ENCODE results near the gene ASIC2.

Gene ASIC2

GRCh38 chr17:33169580-33170285 lies 123.4 kb downstream of the ASIC2 start:
- H3K27ac ChIP-seq = peak overlapping the region; percentile 37
- peak; percentile 12 for DNase-seq (ENCODE audit: low read depth, low spot score)

GRCh38 chr17:33167736-33168135 lies 125.4 kb downstream of the ASIC2 start:
- DNase-seq (ENCODE audit: low read depth, low spot score) = no peak

GRCh38 chr17:33166472-33166871 lies 126.6 kb downstream of the ASIC2 start:
- H3K27ac ChIP-seq = no peak overlapping the region
- DNase-seq (ENCODE audit: low read depth, low spot score) = no peak

More at GRCh38 chr17:33167736-33168135, 125.4 kb downstream of the ASIC2 start:
- H3K27ac ChIP-seq = no peak overlapping the region

- DNase-seq (ENCODE audit: low read depth, low spot score) = peak; percentile 20
These were observed 128.8 kb downstream of the ASIC2 start for GRCh38 chr17:33164169-33164881.

GRCh38 chr17:33163533-33164168 lies 129.4 kb downstream of the ASIC2 start:
- no peak overlapping the region for H3K27ac ChIP-seq
- no peak for DNase-seq (ENCODE audit: low read depth, low spot score)

More at GRCh38 chr17:33164169-33164881, 128.8 kb downstream of the ASIC2 start:
- no peak overlapping the region for H3K27ac ChIP-seq

GRCh38 chr17:33154869-33155455 lies 138.1 kb downstream of the ASIC2 start:
- no peak for DNase-seq (ENCODE audit: low read depth, low spot score)
- no peak overlapping the region for H3K27ac ChIP-seq

GRCh38 chr17:33152783-33153182 lies 140.3 kb downstream of the ASIC2 start:
- no peak for DNase-seq (ENCODE audit: low read depth, low spot score)
- H3K27ac ChIP-seq = no peak overlapping the region

- no peak for DNase-seq (ENCODE audit: low read depth, low spot score)
- H3K27ac ChIP-seq = no peak overlapping the region
These were observed 141.5 kb downstream of the ASIC2 start for GRCh38 chr17:33151565-33151964.

GRCh38 chr17:33145941-33146340 lies 147.2 kb downstream of the ASIC2 start:
- H3K27ac ChIP-seq = no peak overlapping the region

GRCh38 chr17:33144837-33145236 lies 148.3 kb downstream of the ASIC2 start:
- no peak for DNase-seq (ENCODE audit: low read depth, low spot score)

More at GRCh38 chr17:33145941-33146340, 147.2 kb downstream of the ASIC2 start:
- no peak for DNase-seq (ENCODE audit: low read depth, low spot score)

GRCh38 chr17:33142705-33143299 lies 150.3 kb downstream of the ASIC2 start:
- no peak for DNase-seq (ENCODE audit: low read depth, low spot score)
- no peak overlapping the region for H3K27ac ChIP-seq

More at GRCh38 chr17:33144837-33145236, 148.3 kb downstream of the ASIC2 start:
- H3K27ac ChIP-seq = no peak overlapping the region

GRCh38 chr17:33140413-33141099 lies 152.5 kb downstream of the ASIC2 start:
- no peak overlapping the region for H3K27ac ChIP-seq
- DNase-seq (ENCODE audit: low read depth, low spot score) = no peak

- no peak for DNase-seq (ENCODE audit: low read depth, low spot score)
- no peak overlapping the region for H3K27ac ChIP-seq
These were observed 154.5 kb downstream of the ASIC2 start for GRCh38 chr17:33138627-33139026.

GRCh38 chr17:33137426-33137825 lies 155.7 kb downstream of the ASIC2 start:
- DNase-seq (ENCODE audit: low read depth, low spot score) = no peak
- H3K27ac ChIP-seq = no peak overlapping the region

- DNase-seq (ENCODE audit: low read depth, low spot score) = no peak
- H3K27ac ChIP-seq = no peak overlapping the region
These were observed 157.4 kb downstream of the ASIC2 start for GRCh38 chr17:33135691-33136090.

- no peak for DNase-seq (ENCODE audit: low read depth, low spot score)
- H3K27ac ChIP-seq = no peak overlapping the region
These were observed 161.5 kb downstream of the ASIC2 start for GRCh38 chr17:33131620-33132019.

GRCh38 chr17:33127706-33128105 lies 165.4 kb downstream of the ASIC2 start:
- peak; percentile 84 for DNase-seq (ENCODE audit: low read depth, low spot score)
- peak overlapping the region; percentile 83 for H3K27ac ChIP-seq

- no peak for DNase-seq (ENCODE audit: low read depth, low spot score)
These were observed 167.0 kb downstream of the ASIC2 start for GRCh38 chr17:33126086-33126485.

GRCh38 chr17:33125552-33125950 lies 167.5 kb downstream of the ASIC2 start:
- H3K27ac ChIP-seq = peak overlapping the region; percentile 36
- DNase-seq (ENCODE audit: low read depth, low spot score) = no peak

More at GRCh38 chr17:33126086-33126485, 167.0 kb downstream of the ASIC2 start:
- H3K27ac ChIP-seq = peak overlapping the region; percentile 36

All from epithelial cell of prostate (primary cell).